ENCODE results near the gene LOX.

DNA sequence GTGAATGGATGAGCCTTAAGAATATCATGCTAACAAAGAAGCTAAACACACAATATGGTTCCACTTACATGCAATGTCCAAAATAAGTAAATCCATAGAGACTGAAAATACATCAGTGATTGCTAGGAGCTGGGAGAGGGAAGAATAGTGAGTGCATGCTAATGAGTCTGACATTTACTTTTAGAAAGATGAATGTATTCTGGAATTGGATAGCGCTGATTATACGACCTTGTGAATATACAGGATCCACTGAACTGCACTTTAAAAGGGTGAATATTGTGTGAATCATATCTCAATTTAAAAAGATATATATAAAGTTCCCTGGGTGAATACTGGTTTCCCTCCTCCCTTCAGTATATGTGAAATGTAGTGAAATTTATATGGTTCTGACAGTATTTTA, 46.2 kb downstream of the LOX start:
- TF ChIP-seq NR2C1 (IDR thresholded peaks at IDR 0.05) (no peak), NR2C1 (tag; IDR thresholded peaks at IDR 0.05) (no peak), POLR2AphosphoS2 (IDR thresholded peaks at IDR 0.05; ENCODE audit: low read length) (no peak), ZNF217 (CRISPR knock-in tag; IDR thresholded peaks at IDR 0.05) (no peak), RBM22 (IDR thresholded peaks at IDR 0.05; ENCODE audit: low read depth, low read length, poor library complexity, severe bottlenecking) (no peak), NBN (IDR thresholded peaks at IDR 0.05; ENCODE audit: low read depth) (no peak), POLR2AphosphoS5 (IDR thresholded peaks at IDR 0.05; ENCODE audit: control insufficient read depth, insufficient read depth, low read depth, low read length) (no peak), JUN (IDR thresholded peaks at IDR 0.05; ENCODE audit: borderline replicate concordance, low read depth, low read length) (no peak), JUN (CRISPR knock-in tag; IDR thresholded peaks at IDR 0.05; ENCODE audit: borderline replicate concordance) (no peak), RAD51 (IDR thresholded peaks at IDR 0.05; ENCODE audit: borderline replicate concordance, low read depth) (no peak)
- TF ChIP-seq, protein P1, sequence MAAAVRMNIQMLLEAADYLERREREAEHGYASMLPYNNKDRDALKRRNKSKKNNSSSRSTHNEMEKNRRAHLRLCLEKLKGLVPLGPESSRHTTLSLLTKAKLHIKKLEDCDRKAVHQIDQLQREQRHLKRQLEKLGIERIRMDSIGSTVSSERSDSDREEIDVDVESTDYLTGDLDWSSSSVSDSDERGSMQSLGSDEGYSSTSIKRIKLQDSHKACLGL (CRISPR knock-in tag; IDR thresholded peaks at IDR 0.05; ENCODE audit: borderline replicate concordance, poor library complexity, severe bottlenecking) = no peak
- TF ChIP-seq, protein P2, sequence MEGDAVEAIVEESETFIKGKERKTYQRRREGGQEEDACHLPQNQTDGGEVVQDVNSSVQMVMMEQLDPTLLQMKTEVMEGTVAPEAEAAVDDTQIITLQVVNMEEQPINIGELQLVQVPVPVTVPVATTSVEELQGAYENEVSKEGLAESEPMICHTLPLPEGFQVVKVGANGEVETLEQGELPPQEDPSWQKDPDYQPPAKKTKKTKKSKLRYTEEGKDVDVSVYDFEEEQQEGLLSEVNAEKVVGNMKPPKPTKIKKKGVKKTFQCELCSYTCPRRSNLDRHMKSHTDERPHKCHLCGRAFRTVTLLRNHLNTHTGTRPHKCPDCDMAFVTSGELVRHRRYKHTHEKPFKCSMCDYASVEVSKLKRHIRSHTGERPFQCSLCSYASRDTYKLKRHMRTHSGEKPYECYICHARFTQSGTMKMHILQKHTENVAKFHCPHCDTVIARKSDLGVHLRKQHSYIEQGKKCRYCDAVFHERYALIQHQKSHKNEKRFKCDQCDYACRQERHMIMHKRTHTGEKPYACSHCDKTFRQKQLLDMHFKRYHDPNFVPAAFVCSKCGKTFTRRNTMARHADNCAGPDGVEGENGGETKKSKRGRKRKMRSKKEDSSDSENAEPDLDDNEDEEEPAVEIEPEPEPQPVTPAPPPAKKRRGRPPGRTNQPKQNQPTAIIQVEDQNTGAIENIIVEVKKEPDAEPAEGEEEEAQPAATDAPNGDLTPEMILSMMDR (IDR thresholded peaks at IDR 0.05 in 2 of 3, conservative IDR thresholded peaks at IDR 0.05 in 1 of 3; ENCODE audit: insufficient read depth in 2 of 3, low read depth in 1 of 3, low read length in 3 of 3) = no peak

All from K562 (cell line).